AG04449 (cell line): ENCODE measurements around the gene GPR176.

Experiments used
- CTCF ChIA-PET: fragments of 350-600 bp; formaldehyde crosslinking; extraction: SDS; loops from one replicate; lab custom pipeline; 2021; ENCODE audit warnings: antibody characterized with exemption; lab: Yijun Ruan, JAX
- POLR2A ChIA-PET: fragments of 400-600, 350-600 bp; formaldehyde crosslinking; extraction: SDS; loops from one replicate; lab custom pipeline; 2020; ENCODE audit warnings: antibody characterized with exemption, inconsistent platforms; lab: Yijun Ruan, JAX
- DNase-seq: peaks from one replicate; pipeline ENCODE4 v3.0.0-alpha.2; 2010; ENCODE audit warnings: low read depth, low spot score
- H3K4me3 ChIP-seq: 2 replicates; pipeline ENCODE4 v1.5.1; 2011; ENCODE audit warnings: low read depth, mild to moderate bottlenecking, control low read depth, low read length
- CTCF ChIP-seq: IDR thresholded peaks from one replicate; pipeline ENCODE4 v1.5.1; 2011; ENCODE audit warnings: mild to moderate bottlenecking, moderate library complexity, low read length, control low read depth, inconsistent platforms; ENCODE audit not compliant: insufficient read depth; ENCODE audit errors: missing control alignments

Gene GPR176

GRCh38 chr15:39934397-39935071 lies 14.5 kb upstream of the GPR176 start:
- POLR2A ChIA-PET, result interaction anchor here (0.9 to 2.4 kb wide), 4 partner anchors 8 to 14 kb away, joined by 3 to 15 read pairs (median 6); partner anchors contain the start of gene GPR176
- TF ChIP-seq CTCF, result no peak
- peak overlapping the region; percentile 75 for H3K4me3 ChIP-seq
- CTCF ChIA-PET, result interaction anchor here (1.2 kb wide), 3 partner anchors 12 to 150 kb away, joined by 3 to 4 read pairs (median 3); no protein-coding TSS in a partner anchor
- no peak for DNase-seq

GRCh38 chr15:39931615-39932014 lies 11.5 kb upstream of the GPR176 start:
- no peak overlapping the region for H3K4me3 ChIP-seq
- CTCF ChIA-PET, result no interaction called here
- POLR2A ChIA-PET, result no interaction called here
- no peak for TF ChIP-seq CTCF
- no peak for DNase-seq

GRCh38 chr15:39926526-39926925 lies 6.5 kb upstream of the GPR176 start:
- no peak overlapping the region for H3K4me3 ChIP-seq
- no peak for DNase-seq
- ChIA-PET CTCF (interaction anchor here (1.4 kb wide), 1 partner anchor 10 kb away, joined by 4 read pairs; no protein-coding TSS in a partner anchor), POLR2A (no interaction called here)
- TF ChIP-seq CTCF, result no peak

GRCh38 chr15:39925112-39925842 lies 5.2 kb upstream of the GPR176 start:
- POLR2A ChIA-PET, result interaction anchor here (1.0 kb wide), 1 partner anchor 9 kb away, joined by 3 read pairs; the partner anchor contains the start of gene EIF2AK4
- CTCF ChIA-PET, result interaction anchor here (0.6 to 0.7 kb wide), 2 partner anchors 38 to 50 kb away, joined by 3 read pairs; no protein-coding TSS in a partner anchor
- TF ChIP-seq CTCF, result no peak
- no peak overlapping the region for H3K4me3 ChIP-seq
- DNase-seq, result no peak

- TF ChIP-seq CTCF, result no peak
- POLR2A ChIA-PET, result no interaction called here
- H3K4me3 ChIP-seq, result no peak overlapping the region
- DNase-seq, result no peak
- CTCF ChIA-PET, result no interaction called here
Measured at GRCh38 chr15:39924437-39924836, 4.4 kb upstream of the GPR176 start.
